ENCODE results near the gene RASGRF2. TPM values are rescaled to one million over a fixed set of nuclear protein-coding genes. Genes with fewer than 3 reads are reported as not detected.
"Not testable (repeated sequence)": the region's sequence is repeated elsewhere in the genome, so short reads cannot be mapped to it uniquely, and the experiment has no call there.

The RASGRF2 gene
- polyA plus RNA-seq, 4 donors = 0.54 to 3.0 (median 1.5) TPM

DNA sequence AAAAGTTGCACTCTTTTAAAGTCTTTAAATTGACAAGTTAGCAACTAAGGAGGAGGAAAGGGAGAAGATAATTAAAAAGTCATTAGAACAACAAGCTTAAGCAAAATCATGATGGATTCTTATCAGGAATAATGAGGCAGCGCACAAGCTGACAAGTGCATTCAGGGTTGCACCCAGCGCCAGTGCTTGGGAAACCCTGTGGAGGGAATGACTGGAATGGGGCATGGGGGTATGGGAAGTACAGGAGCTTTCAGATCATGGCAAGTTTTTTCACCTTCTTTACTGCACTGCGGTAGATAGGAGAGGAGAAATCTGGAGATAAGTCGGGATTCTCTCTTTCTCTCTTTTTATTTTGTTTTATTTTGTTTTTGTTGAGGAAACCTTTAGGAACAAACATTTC lies 155.1 kb downstream of the RASGRF2 start:
- 59 to 74% (median 59%) methylated on average over 4 of the region's 4 CpGs for WGBS, 3 donors
- H3K27ac ChIP-seq (ENCODE audit: low read depth in 1 of 3, low read length in 2 of 3) = no peak overlapping the region
- H3K36me3 ChIP-seq (ENCODE audit: control insufficient read depth in 3 of 3, insufficient read depth in 2 of 3, low read depth in 1 of 3, low read length in 3 of 3) = peaks cover 0 to 5% (median 0%) of the 10 kb centered on the region in 3 donors
- no peaks in the 10 kb centered on the region for H3K4me1 ChIP-seq (ENCODE audit: control insufficient read depth in 3 of 3, insufficient read depth in 2 of 3, low read depth in 1 of 3, low read length in 2 of 3)
- H3K9me3 ChIP-seq (ENCODE audit: control insufficient read depth in 2 of 2, insufficient read depth in 1 of 2, low read depth in 1 of 2, low read length in 1 of 2) = no peaks in the 10 kb centered on the region
- no peak overlapping the region for H3K4me3 ChIP-seq (ENCODE audit: low read depth in 1 of 3, low read length in 3 of 3)
- H3K27me3 ChIP-seq (ENCODE audit: control insufficient read depth in 3 of 3, insufficient read depth in 3 of 3, low read length in 3 of 3) = no peaks in the 10 kb centered on the region
- no peak for DNase-seq
- FAIRE-seq = no peak

GRCh38 chr5:81117566-81117965 lies 157.4 kb downstream of the RASGRF2 start:
- no peak for FAIRE-seq
- 78 to 85% (median 79%) methylated on average over 3 of the region's 3 CpGs for WGBS, 3 donors
- no peak overlapping the region for H3K27ac ChIP-seq (ENCODE audit: low read depth in 1 of 3, low read length in 2 of 3)

GRCh38 chr5:81121273-81121672 lies 161.1 kb downstream of the RASGRF2 start:
- Histone ChIP-seq H3K9me3 (ENCODE audit: control insufficient read depth in 2 of 2, insufficient read depth in 1 of 2, low read depth in 1 of 2, low read length in 1 of 2) (no peaks in the 10 kb centered on the region), H3K36me3 (ENCODE audit: control insufficient read depth in 3 of 3, insufficient read depth in 2 of 3, low read depth in 1 of 3, low read length in 3 of 3) (peaks cover 0 to 2% (median 0%) of the 10 kb centered on the region in 3 donors), H3K4me1 (ENCODE audit: control insufficient read depth in 3 of 3, insufficient read depth in 2 of 3, low read depth in 1 of 3, low read length in 2 of 3) (no peaks in the 10 kb centered on the region), H3K27me3 (ENCODE audit: control insufficient read depth in 3 of 3, insufficient read depth in 3 of 3, low read length in 3 of 3) (no peaks in the 10 kb centered on the region), H3K4me3 (ENCODE audit: low read depth in 1 of 3, low read length in 3 of 3) (no peak overlapping the region), H3K27ac (ENCODE audit: low read depth in 1 of 3, low read length in 2 of 3) (no peak overlapping the region)
- no peak for FAIRE-seq
- 18 to 51% (median 37%) methylated on average over 5 of the region's 5 CpGs for WGBS, 3 donors
- DNase-seq = peak; percentile 5 to 13

More at GRCh38 chr5:81117566-81117965, 157.4 kb downstream of the RASGRF2 start:
- no peaks in the 10 kb centered on the region for H3K27me3 ChIP-seq (ENCODE audit: control insufficient read depth in 3 of 3, insufficient read depth in 3 of 3, low read length in 3 of 3)
- no peaks in the 10 kb centered on the region for H3K4me1 ChIP-seq (ENCODE audit: control insufficient read depth in 3 of 3, insufficient read depth in 2 of 3, low read depth in 1 of 3, low read length in 2 of 3)
- peaks cover 0 to 5% (median 0%) of the 10 kb centered on the region in 3 donors for H3K36me3 ChIP-seq (ENCODE audit: control insufficient read depth in 3 of 3, insufficient read depth in 2 of 3, low read depth in 1 of 3, low read length in 3 of 3)
- H3K9me3 ChIP-seq (ENCODE audit: control insufficient read depth in 2 of 2, insufficient read depth in 1 of 2, low read depth in 1 of 2, low read length in 1 of 2) = no peaks in the 10 kb centered on the region
- H3K4me3 ChIP-seq (ENCODE audit: low read depth in 1 of 3, low read length in 3 of 3) = no peak overlapping the region
- no peak for DNase-seq

DNA sequence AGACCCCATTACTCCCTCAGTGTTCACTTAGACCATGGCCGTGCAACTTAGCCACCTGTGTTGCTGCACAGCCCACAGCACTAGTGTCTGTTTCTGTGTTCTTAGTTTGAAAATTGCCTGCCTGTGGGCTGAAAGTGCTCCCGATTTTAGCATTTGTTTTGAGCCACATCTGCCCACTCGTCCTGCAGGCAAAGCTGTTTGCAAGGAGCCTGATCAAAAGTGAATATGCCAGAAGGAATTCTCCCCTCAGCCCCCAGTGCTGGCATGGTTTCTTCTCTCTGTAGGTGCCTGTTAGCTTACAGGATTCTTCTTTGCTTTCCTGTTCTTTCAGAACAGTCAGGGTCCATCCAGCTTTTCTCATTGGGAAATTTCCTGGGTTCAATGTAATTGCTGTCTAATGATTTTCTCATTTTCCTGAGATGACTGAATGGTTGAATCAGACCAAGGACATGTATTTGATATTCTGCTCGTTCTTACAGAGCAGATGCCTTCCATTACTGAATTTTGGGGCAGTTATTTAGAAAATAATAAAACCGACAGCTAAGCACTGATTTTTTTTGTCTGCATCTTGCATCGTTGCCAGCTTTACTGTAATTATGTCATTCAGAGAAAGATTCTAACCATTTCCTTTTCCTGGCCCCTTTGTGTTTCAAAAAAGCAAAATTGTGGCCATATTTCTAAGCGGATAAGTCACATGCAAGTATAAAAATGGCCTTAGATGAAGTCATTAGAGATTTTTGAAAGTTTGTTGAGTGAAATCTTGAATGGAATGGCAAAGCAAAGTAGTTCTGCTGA lies 161.9 kb downstream of the RASGRF2 start:
- Histone ChIP-seq H3K9me3 (ENCODE audit: control insufficient read depth in 2 of 2, insufficient read depth in 1 of 2, low read depth in 1 of 2, low read length in 1 of 2) (no peaks in the 10 kb centered on the region), H3K36me3 (ENCODE audit: control insufficient read depth in 3 of 3, insufficient read depth in 2 of 3, low read depth in 1 of 3, low read length in 3 of 3) (peaks cover 0 to 2% (median 0%) of the 10 kb centered on the region in 3 donors), H3K27ac (ENCODE audit: low read depth in 1 of 3, low read length in 2 of 3) (no peak overlapping the region), H3K4me1 (ENCODE audit: control insufficient read depth in 3 of 3, insufficient read depth in 2 of 3, low read depth in 1 of 3, low read length in 2 of 3) (no peaks in the 10 kb centered on the region), H3K27me3 (ENCODE audit: control insufficient read depth in 3 of 3, insufficient read depth in 3 of 3, low read length in 3 of 3) (no peaks in the 10 kb centered on the region), H3K4me3 (ENCODE audit: low read depth in 1 of 3, low read length in 3 of 3) (no peak overlapping the region)
- DNase-seq = no peak
- 57 to 67% (median 60%) methylated on average over 7 of the region's 7 CpGs for WGBS, 3 donors
- no peak for FAIRE-seq

- H3K27ac ChIP-seq (ENCODE audit: low read depth in 1 of 3, low read length in 2 of 3); H3K36me3 ChIP-seq (ENCODE audit: control insufficient read depth in 3 of 3, insufficient read depth in 2 of 3, low read depth in 1 of 3, low read length in 3 of 3); DNase-seq; H3K4me3 ChIP-seq (ENCODE audit: low read depth in 1 of 3, low read length in 3 of 3); H3K4me1 ChIP-seq (ENCODE audit: control insufficient read depth in 3 of 3, insufficient read depth in 2 of 3, low read depth in 1 of 3, low read length in 2 of 3); FAIRE-seq; H3K27me3 ChIP-seq (ENCODE audit: control insufficient read depth in 3 of 3, insufficient read depth in 3 of 3, low read length in 3 of 3); H3K9me3 ChIP-seq (ENCODE audit: control insufficient read depth in 2 of 2, insufficient read depth in 1 of 2, low read depth in 1 of 2, low read length in 1 of 2): not testable (repeated sequence)
- 79 to 93% (median 90%) methylated on average over 6 of the region's 6 CpGs for WGBS, 3 donors
Observed at GRCh38 chr5:81124689-81125088, 164.5 kb downstream of the RASGRF2 start.

DNA sequence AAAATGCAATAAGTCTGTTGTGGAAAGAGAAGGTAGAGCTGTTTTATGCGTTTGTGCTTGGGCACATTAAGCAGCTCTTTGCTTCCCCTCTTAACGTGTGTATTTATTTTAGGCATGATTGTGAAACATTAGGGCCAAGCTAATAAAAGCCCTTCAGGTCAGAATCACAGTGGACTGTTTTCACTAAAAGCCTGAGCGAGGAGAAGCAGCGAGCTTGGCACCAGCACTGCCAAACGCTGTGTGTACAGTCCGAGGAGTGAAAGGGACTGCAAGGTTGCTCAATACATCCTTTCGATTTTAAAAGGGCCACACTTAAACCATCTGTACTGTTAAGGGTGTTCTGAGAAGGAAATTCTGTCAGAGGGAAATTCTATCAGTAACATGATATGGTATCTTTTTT lies 165.8 kb downstream of the RASGRF2 start:
- no peaks in the 10 kb centered on the region for H3K9me3 ChIP-seq (ENCODE audit: control insufficient read depth in 2 of 2, insufficient read depth in 1 of 2, low read depth in 1 of 2, low read length in 1 of 2)
- no peaks in the 10 kb centered on the region for H3K4me1 ChIP-seq (ENCODE audit: control insufficient read depth in 3 of 3, insufficient read depth in 2 of 3, low read depth in 1 of 3, low read length in 2 of 3)
- DNase-seq (no peak), FAIRE-seq (no peak)
- 66 to 79% (median 74%) methylated on average over 7 of the region's 7 CpGs for WGBS, 3 donors
- H3K27me3 ChIP-seq (ENCODE audit: control insufficient read depth in 3 of 3, insufficient read depth in 3 of 3, low read length in 3 of 3) = no peaks in the 10 kb centered on the region
- no peak overlapping the region for H3K27ac ChIP-seq (ENCODE audit: low read depth in 1 of 3, low read length in 2 of 3)
- H3K36me3 ChIP-seq (ENCODE audit: control insufficient read depth in 3 of 3, insufficient read depth in 2 of 3, low read depth in 1 of 3, low read length in 3 of 3) = no peaks in the 10 kb centered on the region
- no peak overlapping the region for H3K4me3 ChIP-seq (ENCODE audit: low read depth in 1 of 3, low read length in 3 of 3)

DNA sequence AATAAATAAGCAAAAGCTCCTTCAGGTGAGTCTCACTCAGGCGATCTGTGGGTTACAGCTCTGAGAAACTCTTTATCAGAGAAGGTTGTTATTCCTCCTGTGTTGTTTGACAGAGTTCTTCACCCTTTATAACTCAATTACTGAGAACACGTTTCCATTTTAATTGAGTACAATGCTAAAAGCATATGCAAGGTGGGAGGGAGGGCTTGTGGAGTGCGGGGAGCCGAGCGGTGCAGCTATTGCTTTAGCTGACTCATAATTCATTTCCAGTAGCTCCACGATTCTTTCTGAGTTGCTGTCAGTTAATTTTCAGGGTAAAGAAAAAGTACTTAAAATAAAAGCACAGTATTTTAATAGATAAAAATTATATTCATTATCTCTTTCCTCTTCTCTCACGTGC lies 168.3 kb downstream of the RASGRF2 start:
- FAIRE-seq (no peak), DNase-seq (no peak)
- 77 to 82% (median 82%) methylated on average over 7 of the region's 7 CpGs for WGBS, 3 donors
- Histone ChIP-seq H3K4me3 (ENCODE audit: low read depth in 1 of 3, low read length in 3 of 3) (no peak overlapping the region), H3K4me1 (ENCODE audit: control insufficient read depth in 3 of 3, insufficient read depth in 2 of 3, low read depth in 1 of 3, low read length in 2 of 3) (no peaks in the 10 kb centered on the region), H3K27ac (ENCODE audit: low read depth in 1 of 3, low read length in 2 of 3) (no peak overlapping the region), H3K9me3 (ENCODE audit: control insufficient read depth in 2 of 2, insufficient read depth in 1 of 2, low read depth in 1 of 2, low read length in 1 of 2) (no peaks in the 10 kb centered on the region), H3K36me3 (ENCODE audit: control insufficient read depth in 3 of 3, insufficient read depth in 2 of 3, low read depth in 1 of 3, low read length in 3 of 3) (no peaks in the 10 kb centered on the region), H3K27me3 (ENCODE audit: control insufficient read depth in 3 of 3, insufficient read depth in 3 of 3, low read length in 3 of 3) (no peaks in the 10 kb centered on the region)

DNA sequence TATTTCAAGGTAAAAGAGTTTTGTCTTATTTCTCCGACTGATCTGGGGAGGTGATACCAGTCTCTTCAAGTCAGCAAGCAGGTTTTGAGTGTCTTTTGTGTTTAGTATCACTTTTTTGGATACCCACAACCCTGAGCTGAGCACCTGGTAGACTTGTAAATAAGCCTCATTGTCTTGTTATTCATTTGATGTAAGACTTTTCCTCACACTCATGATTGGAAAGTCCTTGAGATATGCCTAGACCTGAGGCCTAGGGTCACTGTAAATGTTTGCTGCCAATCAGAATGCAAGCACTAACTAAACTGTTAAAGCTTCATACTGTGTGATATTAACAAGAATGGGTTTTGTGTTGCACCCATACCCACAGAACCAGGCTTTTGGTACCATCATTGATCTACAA lies 172.2 kb downstream of the RASGRF2 start:
- H3K27ac ChIP-seq (ENCODE audit: low read depth in 1 of 3, low read length in 2 of 3) = no peak overlapping the region
- FAIRE-seq (no peak), DNase-seq (no peak)
- H3K4me1 ChIP-seq (ENCODE audit: control insufficient read depth in 3 of 3, insufficient read depth in 2 of 3, low read depth in 1 of 3, low read length in 2 of 3) = no peaks in the 10 kb centered on the region
- peaks cover 0 to 4% of the 10 kb centered on the region in 2 donors for H3K9me3 ChIP-seq (ENCODE audit: control insufficient read depth in 2 of 2, insufficient read depth in 1 of 2, low read depth in 1 of 2, low read length in 1 of 2)
- no peaks in the 10 kb centered on the region for H3K27me3 ChIP-seq (ENCODE audit: control insufficient read depth in 3 of 3, insufficient read depth in 3 of 3, low read length in 3 of 3)
- no peak overlapping the region for H3K4me3 ChIP-seq (ENCODE audit: low read depth in 1 of 3, low read length in 3 of 3)
- H3K36me3 ChIP-seq (ENCODE audit: control insufficient read depth in 3 of 3, insufficient read depth in 2 of 3, low read depth in 1 of 3, low read length in 3 of 3) = no peaks in the 10 kb centered on the region
- 72 to 84% (median 77%) methylated on average over 1 of the region's 1 CpG for WGBS, 3 donors

DNA sequence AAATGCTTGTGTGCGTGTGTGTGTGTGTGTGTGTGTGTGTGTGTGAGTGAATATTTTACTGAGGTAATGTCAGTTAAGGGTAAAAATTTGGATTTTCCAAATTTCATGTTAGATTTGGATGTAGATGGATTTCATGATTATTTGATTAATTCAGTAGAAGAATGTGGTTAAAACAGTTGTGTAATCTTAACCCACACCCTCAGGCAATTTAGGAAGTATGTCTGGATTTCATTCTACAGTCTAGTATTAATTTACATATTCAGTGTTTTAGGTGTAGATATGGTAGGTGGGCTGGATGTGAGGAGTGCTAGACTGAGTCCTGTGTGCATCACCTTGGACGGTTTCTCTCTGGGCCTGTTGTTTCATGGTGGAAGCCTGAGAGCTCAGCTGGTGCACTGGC lies 173.9 kb downstream of the RASGRF2 start:
- no peak overlapping the region for H3K27ac ChIP-seq (ENCODE audit: low read depth in 1 of 3, low read length in 2 of 3)
- 82 to 90% (median 88%) methylated on average over 2 of the region's 2 CpGs for WGBS, 3 donors
- H3K27me3 ChIP-seq (ENCODE audit: control insufficient read depth in 3 of 3, insufficient read depth in 3 of 3, low read length in 3 of 3) = no peaks in the 10 kb centered on the region
- no peaks in the 10 kb centered on the region for H3K36me3 ChIP-seq (ENCODE audit: control insufficient read depth in 3 of 3, insufficient read depth in 2 of 3, low read depth in 1 of 3, low read length in 3 of 3)
- no peak overlapping the region for H3K4me3 ChIP-seq (ENCODE audit: low read depth in 1 of 3, low read length in 3 of 3)
- H3K4me1 ChIP-seq (ENCODE audit: control insufficient read depth in 3 of 3, insufficient read depth in 2 of 3, low read depth in 1 of 3, low read length in 2 of 3) = no peaks in the 10 kb centered on the region
- FAIRE-seq (no peak), DNase-seq (no peak)
- peaks cover 0 to 4% of the 10 kb centered on the region in 2 donors for H3K9me3 ChIP-seq (ENCODE audit: control insufficient read depth in 2 of 2, insufficient read depth in 1 of 2, low read depth in 1 of 2, low read length in 1 of 2)

Data from small intestine (tissue), 7 donors.